Astrocyte of the cerebellum (primary cell): ENCODE data around the gene UST.

ENCODE experiments used
- DNase-seq: peaks from one replicate; pipeline ENCODE4 v3.0.0-alpha.2; 2011; ENCODE audit warnings: low read depth
- H3K4me3 ChIP-seq: 2 replicates; pipeline ENCODE4 v1.5.1; 2011; ENCODE audit warnings: mild to moderate bottlenecking, low read depth, low read length, moderate library complexity
- CTCF ChIP-seq: IDR thresholded peaks from 2 replicates; pipeline ENCODE4 v1.5.1; 2012; ENCODE audit warnings: low read length, low read depth, moderate library complexity, mild to moderate bottlenecking; ENCODE audit errors: missing control alignments
- in situ Hi-C: cut with HindIII; loops from 2 replicates; pipeline ENCODE4 v1.10.0; 2017; ENCODE audit warnings: low sequenced_read_pairs

Gene UST

DNA sequence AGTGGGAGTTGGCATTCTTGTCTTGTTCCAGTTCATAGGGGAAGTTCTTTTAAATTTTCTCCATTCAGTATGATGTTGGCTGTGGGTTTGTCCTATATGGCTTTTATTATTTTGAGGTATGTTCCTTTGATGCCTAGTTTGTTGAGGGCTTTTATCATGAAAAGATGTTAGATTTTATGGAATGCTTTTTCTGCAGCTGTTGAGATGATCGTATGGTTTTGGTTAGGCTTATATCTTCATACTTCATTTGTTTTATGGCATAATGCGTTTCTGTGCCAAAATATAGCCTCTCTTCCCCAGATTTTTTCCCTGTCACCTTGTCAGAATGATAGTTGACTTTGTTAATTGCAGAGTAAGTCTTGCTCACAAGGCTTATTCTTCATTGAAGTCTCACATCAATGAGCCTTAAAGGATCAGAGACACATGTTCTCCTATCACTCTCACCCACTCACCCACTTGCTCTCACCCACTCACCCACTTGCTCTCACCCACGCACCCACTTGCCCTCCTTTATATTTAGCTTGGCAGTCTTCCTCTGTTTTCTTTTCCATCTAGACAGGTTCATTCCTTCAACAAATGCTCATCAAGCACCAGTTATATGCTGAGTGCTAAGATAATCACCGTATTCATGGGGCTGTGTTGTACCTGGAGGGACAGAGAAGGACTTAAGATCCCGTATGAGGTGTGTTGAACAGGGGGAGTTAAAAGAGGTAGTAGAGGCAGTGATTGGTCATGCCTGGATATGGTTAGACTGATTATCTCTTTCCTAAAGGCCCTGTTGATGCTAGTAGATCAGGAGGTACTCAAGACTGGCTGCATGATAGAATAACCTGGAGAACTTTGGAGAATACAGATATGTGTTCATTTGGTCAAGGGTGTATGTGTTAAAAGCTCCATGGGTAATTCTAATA is 19.3 kb downstream of the UST start:
- TF ChIP-seq CTCF, result no peak
- no peak for DNase-seq
- in situ Hi-C loops, result no loop called here
- H3K4me3 ChIP-seq, result no peak overlapping the region

GRCh38 chr6:148768646-148769270 is 21.9 kb downstream of the UST start:
- DNase-seq, result no peak
- in situ Hi-C loops, result no loop called here
- TF ChIP-seq CTCF, result no peak
- H3K4me3 ChIP-seq, result no peak overlapping the region

DNA sequence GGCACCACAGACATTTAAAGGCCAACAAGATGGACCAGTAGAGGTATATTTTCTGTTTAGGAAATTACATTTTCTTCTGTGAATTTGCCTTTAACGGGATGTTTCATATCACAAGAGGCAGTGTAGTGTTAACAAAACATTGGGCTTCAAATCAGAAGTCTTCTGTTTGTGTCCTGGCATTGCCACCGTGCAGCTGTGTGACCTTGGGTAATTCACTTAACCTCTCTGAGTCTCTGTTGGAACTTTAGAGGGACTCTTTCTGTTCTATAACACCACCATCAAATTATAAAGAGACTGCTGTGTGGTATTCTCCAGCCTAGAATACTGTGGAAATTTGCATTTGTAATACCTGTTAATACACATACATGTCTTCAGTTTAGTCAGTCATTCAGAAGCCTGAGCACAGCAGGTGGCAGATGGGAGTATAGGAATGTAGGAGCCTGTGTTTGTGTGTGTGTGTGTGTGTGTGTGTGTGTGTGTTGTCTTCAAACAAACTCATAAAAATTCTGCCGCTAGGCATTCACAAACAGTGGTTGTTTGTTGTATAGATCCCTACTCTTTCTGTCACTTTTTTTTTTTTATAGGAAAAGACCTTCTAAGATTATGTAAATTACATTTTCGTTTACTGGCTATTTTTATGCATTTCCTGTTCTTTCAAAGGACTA is 22.6 kb downstream of the UST start:
- H3K4me3 ChIP-seq, result no peak overlapping the region
- TF ChIP-seq CTCF, result no peak
- DNase-seq, result no peak
- in situ Hi-C loops, result no loop called here

DNA sequence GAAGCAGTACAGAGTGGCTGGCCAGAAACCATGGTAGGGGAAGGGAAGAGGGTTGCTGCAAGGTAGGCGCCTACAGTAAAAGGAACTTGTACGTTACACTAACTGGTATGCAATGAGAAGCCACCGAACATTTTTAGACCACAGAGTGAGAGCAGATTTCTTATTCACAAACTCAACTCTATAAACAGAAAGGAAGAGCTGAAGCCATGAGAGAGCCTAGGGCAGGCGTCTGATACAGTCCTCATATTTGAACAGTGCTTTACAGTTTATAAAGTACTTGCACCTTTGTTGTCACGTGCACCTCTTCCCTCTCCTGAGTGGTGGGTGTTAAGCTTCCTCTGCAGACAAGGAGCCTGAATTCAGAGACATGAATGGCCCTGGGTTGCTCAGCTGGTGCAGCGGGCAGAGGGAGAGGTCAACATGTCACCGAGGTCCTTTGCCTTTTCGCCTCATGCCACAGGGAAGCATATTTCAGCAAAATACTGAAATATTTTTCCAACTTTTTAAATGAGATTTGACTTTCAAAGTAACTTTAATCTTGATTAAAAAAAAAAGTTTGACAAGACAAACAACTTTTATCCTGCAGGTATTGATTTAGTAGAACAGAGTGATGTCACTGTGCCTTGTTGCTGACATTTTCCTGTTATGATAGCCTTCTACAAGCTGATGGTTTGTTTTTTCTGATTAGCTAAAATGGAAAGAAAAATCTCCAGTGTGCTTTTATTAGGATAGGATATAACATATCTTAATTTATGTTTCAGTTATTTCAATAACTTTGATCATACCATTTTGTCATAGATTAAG is 23.8 kb downstream of the UST start:
- no peak for TF ChIP-seq CTCF
- in situ Hi-C loops, result no loop called here
- H3K4me3 ChIP-seq, result no peak overlapping the region
- no peak for DNase-seq

GRCh38 chr6:148771212-148771601 is 24.4 kb downstream of the UST start:
- in situ Hi-C loops, result no loop called here
- no peak for TF ChIP-seq CTCF
- no peak overlapping the region for H3K4me3 ChIP-seq
- DNase-seq, result no peak
